Erythroblast (primary cell): ENCODE data around the gene ZNF219.

Experiments
- GATA1 ChIP-seq: IDR thresholded peaks from 2 replicates; pipeline ENCODE4 v1.6.1; 2011; ENCODE audit warnings: low read depth, mild to moderate bottlenecking, control low read depth, low read length, moderate library complexity
- POLR2A ChIP-seq: IDR thresholded peaks from 2 replicates; pipeline ENCODE4 v1.6.1; 2011; ENCODE audit warnings: mild to moderate bottlenecking, low read length

GRCh38 chr14:21078287-21078686 is 20.2 kb downstream of the ZNF219 start:
- TF ChIP-seq POLR2A, result no peak
- no peak for TF ChIP-seq GATA1
